Neutrophil (primary cell): ENCODE results near the gene SRRM3.
A peak's percentile ranks its signal among the peaks of the same experiment; 100 is the strongest.
"Not testable (repeated sequence)": the region's sequence is repeated elsewhere in the genome, so short reads cannot be mapped to it uniquely, and the experiment has no call there.

Experiments
- H3K27ac ChIP-seq: fragments of 200-600 bp; sonication (generic); 2 replicates; pipeline ENCODE4 v1.5.1; 2016; ENCODE audit warnings: mild to moderate bottlenecking, moderate library complexity
- H3K27me3 ChIP-seq: fragments of 200-600 bp; sonication (generic); 2 replicates; pipeline ENCODE4 v1.6.0; 2016; ENCODE audit warnings: mild to moderate bottlenecking
- H3K36me3 ChIP-seq: fragments of 200-600 bp; sonication (generic); 2 replicates; pipeline ENCODE4 v1.5.1; 2017
- H3K4me1 ChIP-seq, 2 experiments: fragments of 200-600 bp in 1 of 2; sonication (generic) in 1 of 2; 1 replicate in 1 of 2; 2 replicates in 1 of 2; pipeline versions ENCODE4 v1.5.1 to v1.6.1; 2013 to 2016; ENCODE audit warnings: low read depth in 1 of 2, low read length in 1 of 2, mild to moderate bottlenecking in 1 of 2, moderate library complexity in 1 of 2; ENCODE audit not compliant: control insufficient read depth in 1 of 2, insufficient read depth in 1 of 2
- H3K4me3 ChIP-seq, 2 experiments: fragments of 200-600 bp in 1 of 2; sonication (generic) in 1 of 2; 1 replicate in 1 of 2; 2 replicates in 1 of 2; pipeline ENCODE4 v1.5.1; 2013 to 2016; ENCODE audit warnings: low read depth in 1 of 2, low read length in 1 of 2, mild to moderate bottlenecking in 1 of 2, moderate library complexity in 1 of 2
- H3K9me3 ChIP-seq: fragments of 200-600 bp; sonication (generic); 2 replicates; pipeline ENCODE4 v1.5.1; 2016
- TF ChIP-seq, protein P1 (sequence below): fragments of 200-600 bp; sonication (generic); IDR thresholded peaks from 2 replicates; pipeline ENCODE4 v1.5.1; 2016; ENCODE audit warnings: antibody characterized with exemption

SRRM3 gene

GRCh38 chr7:76314042-76314721 is 112.5 kb downstream of the SRRM3 start:
- no peak overlapping the region for H3K27ac ChIP-seq
- H3K36me3 ChIP-seq = no peaks in the 10 kb centered on the region
- no peaks in the 10 kb centered on the region for H3K9me3 ChIP-seq
- TF ChIP-seq, protein P1, sequence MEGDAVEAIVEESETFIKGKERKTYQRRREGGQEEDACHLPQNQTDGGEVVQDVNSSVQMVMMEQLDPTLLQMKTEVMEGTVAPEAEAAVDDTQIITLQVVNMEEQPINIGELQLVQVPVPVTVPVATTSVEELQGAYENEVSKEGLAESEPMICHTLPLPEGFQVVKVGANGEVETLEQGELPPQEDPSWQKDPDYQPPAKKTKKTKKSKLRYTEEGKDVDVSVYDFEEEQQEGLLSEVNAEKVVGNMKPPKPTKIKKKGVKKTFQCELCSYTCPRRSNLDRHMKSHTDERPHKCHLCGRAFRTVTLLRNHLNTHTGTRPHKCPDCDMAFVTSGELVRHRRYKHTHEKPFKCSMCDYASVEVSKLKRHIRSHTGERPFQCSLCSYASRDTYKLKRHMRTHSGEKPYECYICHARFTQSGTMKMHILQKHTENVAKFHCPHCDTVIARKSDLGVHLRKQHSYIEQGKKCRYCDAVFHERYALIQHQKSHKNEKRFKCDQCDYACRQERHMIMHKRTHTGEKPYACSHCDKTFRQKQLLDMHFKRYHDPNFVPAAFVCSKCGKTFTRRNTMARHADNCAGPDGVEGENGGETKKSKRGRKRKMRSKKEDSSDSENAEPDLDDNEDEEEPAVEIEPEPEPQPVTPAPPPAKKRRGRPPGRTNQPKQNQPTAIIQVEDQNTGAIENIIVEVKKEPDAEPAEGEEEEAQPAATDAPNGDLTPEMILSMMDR = peak; percentile 98
- no peak overlapping the region for H3K4me3 ChIP-seq
- H3K27me3 ChIP-seq = no peaks in the 10 kb centered on the region
- peaks cover 20 to 24% of the 10 kb centered on the region in 2 experiments for H3K4me1 ChIP-seq

GRCh38 chr7:76314740-76315139 is 113.0 kb downstream of the SRRM3 start:
- H3K4me1 ChIP-seq = peaks cover 20 to 24% of the 10 kb centered on the region in 2 experiments
- H3K36me3 ChIP-seq, H3K4me3 ChIP-seq, H3K9me3 ChIP-seq, H3K27ac ChIP-seq, H3K27me3 ChIP-seq: not testable (repeated sequence)

DNA sequence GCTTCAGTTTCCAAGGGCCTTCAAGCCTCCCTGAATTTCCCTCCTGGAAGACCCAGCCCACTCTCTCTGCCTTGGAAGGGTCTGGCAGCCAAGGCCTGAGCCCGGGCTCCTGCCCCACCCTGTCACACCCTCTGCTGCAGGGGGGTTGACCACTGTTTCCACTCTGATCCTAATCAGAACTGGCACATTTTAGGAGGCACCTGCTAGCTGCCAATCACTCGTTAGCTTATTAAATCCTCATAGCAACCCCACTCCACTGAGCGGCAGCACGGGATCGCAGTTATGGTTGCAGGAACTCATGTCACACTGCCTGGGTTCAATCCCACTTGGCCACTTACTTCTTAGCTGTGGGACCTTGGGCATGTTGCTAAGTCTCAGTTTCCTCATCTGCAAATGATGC is 113.7 kb downstream of the SRRM3 start:
- no peak overlapping the region for H3K27ac ChIP-seq
- TF ChIP-seq, protein P1 = no peak
- no peak overlapping the region for H3K4me3 ChIP-seq
- no peaks in the 10 kb centered on the region for H3K36me3 ChIP-seq
- no peaks in the 10 kb centered on the region for H3K9me3 ChIP-seq
- peaks cover 20 to 24% of the 10 kb centered on the region in 2 experiments for H3K4me1 ChIP-seq
- H3K27me3 ChIP-seq = no peaks in the 10 kb centered on the region

- Histone ChIP-seq H3K27me3 (no peaks in the 10 kb centered on the region), H3K27ac (peak overlapping the region; percentile 65), H3K9me3 (no peaks in the 10 kb centered on the region), H3K36me3 (no peaks in the 10 kb centered on the region), H3K4me3 (peak overlapping the region; percentile 65 to 85), H3K4me1 (peaks cover 20 to 24% of the 10 kb centered on the region in 2 experiments)
- TF ChIP-seq, protein P1 = no peak
These were observed 115.5 kb downstream of the SRRM3 start for GRCh38 chr7:76316984-76317781.

DNA sequence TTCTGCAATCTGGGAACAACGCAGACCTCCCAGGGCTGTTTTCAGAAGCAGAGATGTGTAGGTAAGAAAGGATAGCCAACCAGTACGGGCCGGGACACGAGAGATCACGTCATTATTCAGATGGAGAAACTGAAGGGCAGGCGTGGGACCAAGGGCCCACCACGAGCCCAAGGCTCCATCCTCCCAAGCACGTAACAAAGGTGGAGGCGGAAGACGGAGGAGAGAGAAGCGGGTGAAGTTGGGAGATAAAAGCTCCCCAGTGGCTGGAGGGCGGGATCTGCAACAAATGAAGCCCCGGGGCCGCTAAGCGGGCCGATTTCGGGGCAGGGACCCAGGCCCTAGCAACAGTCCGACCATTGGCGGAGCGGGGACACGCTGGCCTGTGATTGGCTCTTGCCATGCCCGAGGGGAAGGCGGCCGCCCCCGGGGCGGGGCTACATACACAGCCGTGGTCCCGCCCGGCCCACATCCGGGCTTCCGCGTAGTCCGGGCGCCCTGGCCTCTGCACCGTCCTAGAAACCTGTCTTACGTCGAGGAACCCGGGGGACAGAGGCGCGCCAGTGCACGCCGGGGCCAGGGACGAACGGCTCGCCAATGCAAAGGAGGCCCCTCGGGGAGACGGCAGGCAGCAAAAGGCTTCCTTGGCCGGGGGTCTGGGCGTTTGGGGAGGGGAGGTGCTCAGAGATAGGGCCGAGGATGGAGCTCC is 116.2 kb downstream of the SRRM3 start:
- H3K27me3 ChIP-seq = no peaks in the 10 kb centered on the region
- no peaks in the 10 kb centered on the region for H3K9me3 ChIP-seq
- H3K4me3 ChIP-seq = peak overlapping the region; percentile 65 to 85
- peaks cover 20 to 24% of the 10 kb centered on the region in 2 experiments for H3K4me1 ChIP-seq
- H3K27ac ChIP-seq = peak overlapping the region; percentile 65
- TF ChIP-seq, protein P1 = peak; percentile 38
- H3K36me3 ChIP-seq = no peaks in the 10 kb centered on the region
